Transverse colon (tissue), 4 donors: Measurements from ENCODE around the gene PDIA5. TPM values are rescaled to one million over a fixed set of nuclear protein-coding genes. Genes with fewer than 3 reads are reported as not detected.

Experiments
- DNase-seq: peaks from one replicate; pipeline ENCODE4 v3.0.0-alpha.2; 2019
- H3K27ac ChIP-seq, 4 donors: fragments of 200-600 bp; sonication (generic); 2 replicates each; pipeline ENCODE4 v1.5.1; 2016 to 2018; ENCODE audit warnings: inconsistent platforms in 4 of 4
- H3K27me3 ChIP-seq: fragments of 200-600 bp; sonication (generic); 2 replicates; pipeline ENCODE4 v1.5.1; 2017; ENCODE audit warnings: inconsistent platforms
- H3K36me3 ChIP-seq, 4 donors: fragments of 200-600 bp; sonication (generic); 2 replicates each; pipeline ENCODE4 v1.5.1; 2017 to 2019; ENCODE audit warnings: inconsistent platforms in 4 of 4
- H3K4me1 ChIP-seq, 4 donors: fragments of 200-600 bp; sonication (generic); 2 replicates each; pipeline ENCODE4 v1.5.1; 2017 to 2020; ENCODE audit warnings: inconsistent platforms in 4 of 4
- H3K4me3 ChIP-seq, 4 donors: fragments of 200-600 bp; sonication (generic); 1 replicate in 1 of 4; 2 replicates in 3 of 4; pipeline versions ENCODE4 v1.5.1 to v1.6.1; 2017 to 2019; ENCODE audit warnings: inconsistent platforms in 4 of 4
- H3K9me3 ChIP-seq, 2 donors: fragments of 200-600 bp; sonication (generic); 2 replicates each; pipeline ENCODE4 v1.5.1; 2017 to 2019; ENCODE audit warnings: inconsistent platforms in 2 of 2
- CTCF ChIP-seq, 5 experiments: fragments of 200-600 bp in 3 of 5; fragments of 450-650 bp in 2 of 5; sonication (generic) in 3 of 5; IDR thresholded peaks; 1 replicate in 2 of 5; 2 replicates in 3 of 5; pipeline ENCODE4 v1.5.1; 2016 to 2017; ENCODE audit warnings: antibody characterized with exemption in 5 of 5, inconsistent platforms in 3 of 5, mild to moderate bottlenecking in 2 of 5, moderate library complexity in 1 of 5
- EP300 ChIP-seq: sonication (generic); formaldehyde crosslinking; IDR thresholded peaks from one replicate; pipeline ENCODE4 v1.6.1; 2017; ENCODE audit warnings: antibody characterized with exemption, low read depth
- POLR2A ChIP-seq: fragments of 450-650 bp; IDR thresholded peaks from one replicate; pipeline ENCODE4 v1.6.1; 2016; ENCODE audit warnings: antibody characterized with exemption, mild to moderate bottlenecking, moderate library complexity
- POLR2AphosphoS5 ChIP-seq, 3 donors: sonication (generic); formaldehyde crosslinking; IDR thresholded peaks; one replicate each; pipeline ENCODE4 v1.6.1; 2016; ENCODE audit warnings: antibody characterized with exemption in 3 of 3
- WGBS, 2 donors: methylation state at CpG; one replicate each; pipeline ENCODE4 v1.1.5; 2018; ENCODE audit warnings: low coverage in 1 of 2; 5-methylcytosine and 5-hydroxymethylcytosine counted together
- in situ Hi-C, 4 donors: fragments of 200-750 bp; cut with MboI; loops; one replicate each; pipeline versions ENCODE4 v1.15.0 to v1.15.1; 2017; ENCODE audit warnings: low sequenced_read_pairs in 3 of 4, low pct_ligation_motif_present in 1 of 4, low pct_unique_long_range_greater_than_20kb in 1 of 4
- intact Hi-C: fragments of 100-400 bp; cut with DNase I; formaldehyde crosslinking; loops from one replicate; pipeline ENCODE4 v1.15.1; 2023; ENCODE audit warnings: low total_unique reads
- total RNA-seq, 4 donors: library from RNA; depleted of rRNA; stranded (reverse); fragments of >200 nt; gene quantifications; one replicate each; pipeline ENCODE4 v1.1.0, GENCODE V29; 2016

Gene PDIA5
- total RNA-seq, 4 donors from 2014 or later = 17.3 to 185 (median 65.1) TPM

- Histone ChIP-seq H3K36me3 (peaks cover 0 to 12% (median 0%) of the 10 kb centered on the region in 4 donors), H3K4me3 (no peak overlapping the region), H3K9me3 (no peaks in the 10 kb centered on the region), H3K27ac (no peak overlapping the region), H3K27me3 (no peaks in the 10 kb centered on the region), H3K4me1 (peaks cover 7 to 33% (median 18%) of the 10 kb centered on the region in 4 donors)
- DNase-seq = no peak
- TF ChIP-seq POLR2AphosphoS5 (IDR thresholded peaks at IDR 0.05) (no peak), CTCF (IDR thresholded peaks at IDR 0.05) (no peak), POLR2A (no peak), EP300 (no peak)
- 60 to 88% methylated on average over 1 to 12 of the region's 12 CpGs for WGBS, 2 donors
- intact Hi-C loops (no loop called here), in situ Hi-C loops (no loop called here)
Observed at GRCh38 chr3:123099331-123100192, 32.7 kb downstream of the PDIA5 start.

GRCh38 chr3:123100193-123100776 lies 33.5 kb downstream of the PDIA5 start:
- H3K27me3 ChIP-seq = no peaks in the 10 kb centered on the region
- H3K27ac ChIP-seq = no peak overlapping the region
- 91 to 100% methylated on average over 1 to 8 of the region's 8 CpGs for WGBS, 2 donors
- no peak for DNase-seq
- TF ChIP-seq POLR2A = no peak
- no peak for TF ChIP-seq POLR2AphosphoS5 (IDR thresholded peaks at IDR 0.05)
- no peak for TF ChIP-seq EP300
- TF ChIP-seq CTCF (IDR thresholded peaks at IDR 0.05) = no peak
- no peaks in the 10 kb centered on the region for H3K9me3 ChIP-seq
- in situ Hi-C loops (no loop called here), intact Hi-C loops (no loop called here)
- H3K4me1 ChIP-seq = peaks cover 7 to 33% (median 18%) of the 10 kb centered on the region in 4 donors
- H3K36me3 ChIP-seq = peaks cover 0 to 12% (median 0%) of the 10 kb centered on the region in 4 donors
- H3K4me3 ChIP-seq = no peak overlapping the region

- peaks cover 0 to 17% (median 0%) of the 10 kb centered on the region in 4 donors for H3K36me3 ChIP-seq
- in situ Hi-C loops = no loop called here
- TF ChIP-seq POLR2A (no peak), CTCF (IDR thresholded peaks at IDR 0.05) (no peak), POLR2AphosphoS5 (IDR thresholded peaks at IDR 0.05) (no peak), EP300 (no peak)
Observed at GRCh38 chr3:123102249-123102648, 35.4 kb downstream of the PDIA5 start.

GRCh38 chr3:123102826-123103225 lies 36.0 kb downstream of the PDIA5 start:
- no peaks in the 10 kb centered on the region for H3K9me3 ChIP-seq
- WGBS, 2 donors = 81 to 100% methylated on average over 1 to 2 of the region's 2 CpGs
- no peak overlapping the region for H3K27ac ChIP-seq
- TF ChIP-seq EP300 (no peak), POLR2A (no peak), CTCF (IDR thresholded peaks at IDR 0.05) (no peak), POLR2AphosphoS5 (IDR thresholded peaks at IDR 0.05) (no peak)
- in situ Hi-C loops = no loop called here
- no peak overlapping the region for H3K4me3 ChIP-seq
- no peak for DNase-seq
- peaks cover 0 to 20% (median 0%) of the 10 kb centered on the region in 4 donors for H3K36me3 ChIP-seq
- H3K27me3 ChIP-seq = no peaks in the 10 kb centered on the region
- intact Hi-C loops = no loop called here
- peaks cover 0 to 15% (median 9%) of the 10 kb centered on the region in 4 donors for H3K4me1 ChIP-seq

More at GRCh38 chr3:123102249-123102648, 35.4 kb downstream of the PDIA5 start:
- WGBS, 2 donors = 87 to 96% methylated on average over 2 of the region's 2 CpGs
- Histone ChIP-seq H3K4me1 (peaks cover 3 to 20% (median 13%) of the 10 kb centered on the region in 4 donors), H3K27ac (no peak overlapping the region), H3K27me3 (no peaks in the 10 kb centered on the region), H3K4me3 (no peak overlapping the region), H3K9me3 (no peaks in the 10 kb centered on the region)
- intact Hi-C loops = no loop called here
- DNase-seq = no peak
